Activated B cell treated with CpG ODN at 0.5 μM for 24 hours (primary cell): ENCODE measurements around the gene ARL16. TPM values are rescaled to one million over a fixed set of nuclear protein-coding genes. Genes with fewer than 3 reads are reported as not detected.

Source experiments
- ATAC-seq: fragments of 200-7000 bp; cut with Tn5 transposase; one replicate; pipeline ENCODE4 v1.10.0; 2021; ENCODE audit warnings: low read depth, mild to moderate bottlenecking, moderate library complexity
- CTCF ChIA-PET: fragments of 350-600 bp; sonication (Branson Sonifier 250); formaldehyde crosslinking; loops from one replicate; lab custom pipeline; 2021; ENCODE audit warnings: antibody characterized with exemption; lab: Charles Lee
- POLR2A ChIA-PET: fragments of 350-600 bp; sonication (Branson Sonifier 250); formaldehyde crosslinking; loops from one replicate; lab custom pipeline; 2021; ENCODE audit warnings: antibody characterized with exemption; lab: Charles Lee
- DNase-seq: peaks from one replicate; pipeline ENCODE4 v3.0.0; 2022
- H3K27ac Mint-ChIP-seq: one replicate; pipeline ENCODE4 v1.8.0; 2020; ENCODE audit warnings: mixed read lengths
- H3K27me3 Mint-ChIP-seq: one replicate; pipeline ENCODE4 v1.8.0; 2021; ENCODE audit warnings: mixed read lengths
- H3K36me3 Mint-ChIP-seq: one replicate; pipeline ENCODE4 v1.8.0; 2021; ENCODE audit warnings: low read depth, mixed read lengths
- H3K4me1 Mint-ChIP-seq: one replicate; pipeline ENCODE4 v1.8.0; 2021; ENCODE audit warnings: mixed read lengths
- H3K4me3 Mint-ChIP-seq: one replicate; pipeline ENCODE4 v1.8.0; 2020; ENCODE audit warnings: mild to moderate bottlenecking, mixed read lengths
- H3K9me3 Mint-ChIP-seq: one replicate; pipeline ENCODE4 v1.8.0; 2020; ENCODE audit warnings: mixed read lengths
- intact Hi-C: fragments of 100-400 bp; cut with micrococcal nuclease; formaldehyde crosslinking; loops from one replicate; pipeline ENCODE4 v1.15.1; 2024
- total RNA-seq: library from RNA; stranded (reverse); gene quantifications from 2 replicates; pipeline ENCODE4 v1.2.3, GENCODE V29; 2022
- TF ChIP-seq, protein P1 (sequence below): fragments of 200-600 bp; IDR thresholded peaks from one replicate; pipeline ENCODE4 v1.8.0; 2022; ENCODE audit warnings: antibody characterized with exemption, mild to moderate bottlenecking

The ARL16 gene
- total RNA-seq, 1 donor from 2014 or later = 33.3 TPM

- intact Hi-C loops = no loop called here
- peaks cover 29% of the 10 kb centered on the region for H3K36me3 Mint-ChIP-seq
- DNase-seq (no peak), ATAC-seq (no peak)
- no peak overlapping the region for H3K4me3 Mint-ChIP-seq
- H3K4me1 Mint-ChIP-seq = peaks cover 37% of the 10 kb centered on the region
- no peaks in the 10 kb centered on the region for H3K27me3 Mint-ChIP-seq
- H3K9me3 Mint-ChIP-seq = no peaks in the 10 kb centered on the region
- TF ChIP-seq, protein P1, sequence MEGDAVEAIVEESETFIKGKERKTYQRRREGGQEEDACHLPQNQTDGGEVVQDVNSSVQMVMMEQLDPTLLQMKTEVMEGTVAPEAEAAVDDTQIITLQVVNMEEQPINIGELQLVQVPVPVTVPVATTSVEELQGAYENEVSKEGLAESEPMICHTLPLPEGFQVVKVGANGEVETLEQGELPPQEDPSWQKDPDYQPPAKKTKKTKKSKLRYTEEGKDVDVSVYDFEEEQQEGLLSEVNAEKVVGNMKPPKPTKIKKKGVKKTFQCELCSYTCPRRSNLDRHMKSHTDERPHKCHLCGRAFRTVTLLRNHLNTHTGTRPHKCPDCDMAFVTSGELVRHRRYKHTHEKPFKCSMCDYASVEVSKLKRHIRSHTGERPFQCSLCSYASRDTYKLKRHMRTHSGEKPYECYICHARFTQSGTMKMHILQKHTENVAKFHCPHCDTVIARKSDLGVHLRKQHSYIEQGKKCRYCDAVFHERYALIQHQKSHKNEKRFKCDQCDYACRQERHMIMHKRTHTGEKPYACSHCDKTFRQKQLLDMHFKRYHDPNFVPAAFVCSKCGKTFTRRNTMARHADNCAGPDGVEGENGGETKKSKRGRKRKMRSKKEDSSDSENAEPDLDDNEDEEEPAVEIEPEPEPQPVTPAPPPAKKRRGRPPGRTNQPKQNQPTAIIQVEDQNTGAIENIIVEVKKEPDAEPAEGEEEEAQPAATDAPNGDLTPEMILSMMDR = no peak
- POLR2A ChIA-PET = interaction anchor here (0.5 to 1.1 kb wide), 4 partner anchors 12 to 1142 kb away, joined by 3 to 7 read pairs (median 4); no protein-coding TSS in a partner anchor
- H3K27ac Mint-ChIP-seq = no peak overlapping the region
- CTCF ChIA-PET = no interaction called here
These were observed 23.4 kb upstream of the ARL16 start for GRCh38 chr17:81706757-81707624.

GRCh38 chr17:81706232-81706611, 22.6 kb upstream of the ARL16 start:
- H3K4me1 Mint-ChIP-seq = peaks cover 40% of the 10 kb centered on the region
- CTCF ChIA-PET = no interaction called here
- intact Hi-C loops = no loop called here
- ATAC-seq (no peak), DNase-seq (no peak)
- no peaks in the 10 kb centered on the region for H3K27me3 Mint-ChIP-seq
- H3K4me3 Mint-ChIP-seq = no peak overlapping the region
- H3K36me3 Mint-ChIP-seq = peaks cover 33% of the 10 kb centered on the region
- H3K9me3 Mint-ChIP-seq = no peaks in the 10 kb centered on the region
- TF ChIP-seq, protein P1 = no peak
- POLR2A ChIA-PET = interaction anchor here (1.1 kb wide), 1 partner anchor 21 kb away, joined by 3 read pairs; no protein-coding TSS in a partner anchor
- H3K27ac Mint-ChIP-seq = no peak overlapping the region

- ATAC-seq = no peak
- Mint-ChIP-seq H3K4me1 (peaks cover 40% of the 10 kb centered on the region), H3K36me3 (peaks cover 38% of the 10 kb centered on the region), H3K27ac (no peak overlapping the region), H3K27me3 (no peaks in the 10 kb centered on the region), H3K9me3 (no peaks in the 10 kb centered on the region), H3K4me3 (peak overlapping the region; percentile 26)
- intact Hi-C loops = no loop called here
- CTCF ChIA-PET = no interaction called here
- TF ChIP-seq, protein P1 = no peak
- no peak for DNase-seq
- POLR2A ChIA-PET = no interaction called here
These were observed 22.1 kb upstream of the ARL16 start for GRCh38 chr17:81705518-81706231.

DNA sequence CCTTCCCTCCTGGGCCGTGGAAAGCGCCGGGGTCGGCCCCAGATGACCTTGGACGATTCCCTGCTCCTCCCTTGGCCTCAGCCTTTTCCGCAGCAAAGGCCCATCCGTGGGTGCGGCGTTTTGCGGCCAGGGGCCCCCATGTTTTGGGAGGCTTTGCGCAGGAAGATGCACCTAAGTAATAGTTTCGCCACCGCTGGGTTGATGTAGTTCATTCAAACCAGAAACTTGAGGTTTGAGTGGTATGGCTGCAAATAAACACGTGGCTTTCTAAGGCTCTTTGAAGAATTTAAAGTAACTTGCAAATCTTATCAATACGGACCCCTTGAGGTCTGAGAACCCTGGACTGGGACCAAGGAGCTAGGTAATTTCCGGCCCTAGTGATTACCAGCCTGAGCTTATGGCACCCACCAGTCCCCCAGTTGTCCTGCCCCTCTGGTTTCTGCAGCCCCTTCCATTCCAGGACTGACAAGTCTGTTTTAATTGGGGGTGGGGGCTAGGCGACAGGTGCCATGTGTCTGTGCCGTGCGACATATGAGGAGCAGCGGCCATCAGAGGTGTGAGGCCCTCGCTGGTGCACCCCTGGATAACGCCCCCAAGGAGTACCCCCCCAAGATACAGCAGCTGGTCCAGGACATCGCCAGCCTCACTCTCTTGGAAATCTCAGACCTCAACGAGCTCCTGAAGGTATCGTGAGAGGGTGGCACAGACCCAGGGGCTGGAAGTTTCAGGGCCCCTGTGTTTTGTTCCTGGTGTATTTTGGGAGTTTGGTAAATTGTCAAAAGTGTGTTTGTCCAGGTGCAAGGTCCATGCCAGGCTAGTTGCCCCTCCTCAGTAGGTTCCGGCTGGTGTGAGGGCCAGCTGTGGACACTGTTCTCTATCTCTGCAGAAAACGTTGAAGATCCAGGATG, 20.4 kb upstream of the ARL16 start:
- H3K9me3 Mint-ChIP-seq = no peaks in the 10 kb centered on the region
- ATAC-seq (no peak), DNase-seq (no peak)
- ChIA-PET POLR2A (interaction anchor here (0.6 to 3.4 kb wide), 17 partner anchors 8 to 481 kb away, joined by 3 to 39 read pairs (median 4); partner anchors contain the start of genes ACTG1, ARL16, CCDC137 and CEP131), CTCF (no interaction called here)
- intact Hi-C loops = loop anchor here (1.0 to 2.0 kb wide), 5 partner anchors 8 to 156 kb away; partner anchors contain the start of genes ARL16, CCDC137, MCRIP1 and OXLD1
- peaks cover 38% of the 10 kb centered on the region for H3K4me1 Mint-ChIP-seq
- H3K36me3 Mint-ChIP-seq = peaks cover 48% of the 10 kb centered on the region
- H3K27ac Mint-ChIP-seq = peak overlapping the region; percentile 53
- peak overlapping the region; percentile 83 for H3K4me3 Mint-ChIP-seq
- H3K27me3 Mint-ChIP-seq = no peaks in the 10 kb centered on the region
- TF ChIP-seq, protein P1 = no peak
